GM20000 (cell line): ENCODE results near the gene PRKACG.
"Not testable (repeated sequence)": the region's sequence is repeated elsewhere in the genome, so short reads cannot be mapped to it uniquely, and the experiment has no call there.

ENCODE experiments used
- DNase-seq: peaks from one replicate; pipeline ENCODE4 v3.0.0; 2012; ENCODE audit warnings: low spot score
- CTCF ChIP-seq: IDR thresholded peaks from 2 replicates; pipeline ENCODE4 v1.5.1; 2012; ENCODE audit warnings: mild to moderate bottlenecking, control low read depth; ENCODE audit errors: extremely low read depth, missing control alignments

PRKACG gene

GRCh38 chr9:69014013-69014412 lies at the start of gene PRKACG:
TSS of gene PRKACG (minus strand) at chr9:69014113. CDS start at chr9:69014092, 21 bp downstream.
- no peak for TF ChIP-seq CTCF
- no peak for DNase-seq

GRCh38 chr9:69062195-69062594 lies 48.3 kb upstream of the PRKACG start:
- no peak for DNase-seq
- no peak for TF ChIP-seq CTCF

DNA sequence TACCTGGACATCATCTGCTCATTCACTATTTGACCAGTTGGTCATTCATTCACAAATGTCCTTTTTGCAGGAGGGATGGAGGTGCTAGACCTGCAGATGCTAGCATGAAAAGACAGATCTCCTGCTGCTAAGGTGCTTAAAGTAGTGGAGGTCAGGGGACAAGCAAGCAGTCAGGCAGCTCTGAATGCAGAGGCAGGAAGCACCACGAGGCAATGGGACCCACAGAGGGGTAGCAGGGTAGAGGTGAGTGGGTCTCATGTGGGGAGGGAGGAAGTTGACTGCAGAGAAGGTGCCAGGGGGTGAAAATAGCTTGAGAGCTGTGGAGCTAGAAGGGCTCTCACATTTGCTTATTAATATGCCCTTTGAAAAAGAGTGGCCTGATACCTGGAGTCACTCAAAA lies 46.9 kb upstream of the PRKACG start:
- no peak for TF ChIP-seq CTCF
- DNase-seq = no peak

GRCh38 chr9:69058101-69058500 lies 44.2 kb upstream of the PRKACG start:
- no peak for DNase-seq

DNA sequence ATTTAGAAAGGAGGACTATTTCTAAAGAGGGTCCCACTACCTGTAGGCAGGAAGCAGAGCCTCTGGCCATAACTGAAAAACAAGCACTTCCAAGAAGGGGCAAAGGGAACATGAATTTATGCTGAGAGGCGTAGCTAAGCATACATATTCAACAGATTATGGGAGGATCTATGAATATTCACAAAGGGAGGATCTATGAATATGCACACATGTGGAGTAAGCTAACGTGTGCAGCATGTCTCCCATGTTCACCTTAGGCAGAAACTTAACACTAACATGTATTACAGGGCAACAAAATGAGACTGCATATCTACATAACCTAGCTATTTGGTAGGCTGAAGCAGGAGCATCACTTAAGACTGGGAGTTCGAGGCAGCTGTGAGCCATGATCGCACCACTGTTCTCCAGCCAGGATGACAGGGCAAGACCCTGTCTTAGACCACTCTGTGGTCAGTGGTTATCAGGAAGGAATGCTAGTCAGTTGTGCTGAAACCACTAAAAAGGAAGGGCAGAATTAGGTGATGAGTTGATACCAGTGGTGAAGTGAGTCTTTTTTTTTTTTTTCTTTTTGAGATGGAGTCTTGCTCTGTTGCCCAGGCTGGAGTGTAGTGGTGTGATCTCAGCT lies 42.4 kb upstream of the PRKACG start:
- no peak for TF ChIP-seq CTCF
- DNase-seq = no peak

More at GRCh38 chr9:69058101-69058500, 44.2 kb upstream of the PRKACG start:
- no peak for TF ChIP-seq CTCF

GRCh38 chr9:69054989-69055388 lies 41.1 kb upstream of the PRKACG start:
- no peak for DNase-seq
- TF ChIP-seq CTCF = no peak

- not testable (repeated sequence) for DNase-seq
These were observed 37.0 kb upstream of the PRKACG start for GRCh38 chr9:69050936-69051335.

GRCh38 chr9:69049094-69049493 lies 35.2 kb upstream of the PRKACG start:
- no peak for TF ChIP-seq CTCF
- no peak for DNase-seq
